Right ventricle myocardium inferior (tissue), 1 donor: ENCODE measurements around the gene ATXN1. TPM values are rescaled to one million over a fixed set of nuclear protein-coding genes. Genes with fewer than 3 reads are reported as not detected.

ENCODE experiments used
- ATAC-seq: fragments of 200-7000 bp; cut with Tn5 transposase; one replicate; pipeline ENCODE4 v1.9.1; 2020; ENCODE audit warnings: mild to moderate bottlenecking, moderate library complexity
- DNase-seq: peaks from one replicate; pipeline ENCODE4 v3.0.0; 2021; ENCODE audit errors: missing footprints
- intact Hi-C: fragments of 100-400 bp; cut with DNase I; formaldehyde crosslinking; loops from one replicate; pipeline ENCODE4 v1.11.0; 2022
- total RNA-seq: library from RNA; stranded (reverse); fragmentation: NEBNext Ultra II Directional; extraction: Animal tissue kit (Norgen Biotek cat#: 25700); gene quantifications from one replicate; pipeline ENCODE4 v1.2.1, GENCODE V29; 2021
- donor health status: DM: no; HTN: yes; CAD: no; lungs with severe emphysema.

The ATXN1 gene
- total RNA-seq, 1 donor from 2014 or later = 42.5 TPM

DNA sequence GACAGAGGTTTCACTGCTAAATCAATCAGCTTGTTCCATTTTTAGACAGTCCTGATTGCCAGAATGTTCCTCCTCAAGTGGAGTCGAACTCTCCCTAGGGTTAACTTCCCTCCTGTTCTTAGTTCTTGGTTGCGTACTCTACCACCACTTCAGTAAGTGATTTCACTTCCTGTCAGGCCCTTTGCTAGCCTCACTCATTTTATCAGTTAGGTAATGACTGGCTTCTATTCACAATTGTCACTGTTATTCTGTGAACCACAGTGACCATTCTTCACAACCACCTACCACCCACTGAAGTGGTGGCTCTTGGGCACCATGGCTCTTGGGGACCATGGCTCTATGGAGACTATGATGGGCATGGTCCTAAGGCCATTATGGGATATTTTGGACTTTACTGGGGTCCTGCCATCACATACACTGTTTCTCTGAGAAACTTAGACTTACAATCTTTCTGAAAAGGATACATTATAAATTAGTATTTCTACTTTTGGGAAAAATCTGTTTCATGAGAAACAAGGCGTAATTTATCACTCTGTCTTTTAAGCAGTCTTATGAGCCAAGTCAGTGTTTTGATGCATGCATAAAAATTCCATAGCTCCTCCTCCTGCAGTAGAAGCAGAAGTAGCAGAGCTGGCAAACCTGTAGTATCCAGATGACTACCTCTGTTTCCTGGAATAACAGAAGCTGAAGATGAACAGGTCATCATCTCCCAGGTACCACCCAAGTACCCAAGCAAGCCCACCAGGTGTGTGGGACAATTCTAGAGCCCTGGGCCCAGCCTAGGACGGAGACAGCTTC is 66.3 kb downstream of the ATXN1 start:
- intact Hi-C loops = no loop called here
- DNase-seq = no peak
- peak; percentile 49 for ATAC-seq

DNA sequence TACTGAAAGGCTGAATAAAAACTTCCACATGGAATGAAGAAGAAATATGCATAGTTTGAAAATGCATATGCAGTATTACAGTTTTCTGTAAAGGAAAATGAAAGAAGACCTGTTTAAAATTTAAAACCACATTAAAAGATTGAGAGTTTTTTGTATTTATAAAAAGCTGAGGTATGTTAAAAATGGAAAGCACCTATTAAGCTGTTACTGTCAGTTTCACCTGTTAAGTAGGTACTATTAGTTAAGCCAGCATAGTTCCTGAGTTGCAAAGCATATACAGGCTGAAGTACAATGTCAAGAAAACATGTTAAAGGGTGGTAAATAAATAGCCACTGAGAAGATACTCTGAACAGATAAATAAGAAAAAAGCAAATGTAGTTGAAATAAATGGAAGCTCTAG is 69.9 kb downstream of the ATXN1 start:
- intact Hi-C loops = no loop called here
- ATAC-seq (no peak), DNase-seq (no peak)

DNA sequence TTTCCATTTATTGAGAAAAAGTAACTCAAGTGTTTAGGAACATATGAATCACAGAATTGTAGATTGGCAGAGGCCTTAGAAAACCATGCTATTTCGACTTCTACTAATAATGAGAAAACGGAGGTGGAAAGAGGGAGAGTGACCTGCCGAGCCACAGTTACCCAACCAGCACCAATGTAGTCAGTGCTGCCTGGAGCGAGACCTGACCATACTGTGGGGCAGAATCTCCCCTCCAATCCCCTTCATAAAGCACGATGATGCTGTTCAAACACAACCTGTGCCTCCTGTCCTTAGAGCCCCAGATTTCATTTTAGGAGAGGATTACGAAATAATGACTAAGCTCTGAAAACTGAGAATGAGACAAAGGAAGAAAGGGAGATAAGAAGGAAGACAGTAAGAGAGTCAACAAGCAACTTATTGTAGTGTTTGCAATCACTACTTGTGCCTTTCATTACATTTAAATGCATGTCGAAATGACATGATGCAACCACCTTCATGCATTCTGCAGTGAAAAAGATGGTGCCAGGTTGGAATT is 70.6 kb downstream of the ATXN1 start:
- ATAC-seq = no peak

DNA sequence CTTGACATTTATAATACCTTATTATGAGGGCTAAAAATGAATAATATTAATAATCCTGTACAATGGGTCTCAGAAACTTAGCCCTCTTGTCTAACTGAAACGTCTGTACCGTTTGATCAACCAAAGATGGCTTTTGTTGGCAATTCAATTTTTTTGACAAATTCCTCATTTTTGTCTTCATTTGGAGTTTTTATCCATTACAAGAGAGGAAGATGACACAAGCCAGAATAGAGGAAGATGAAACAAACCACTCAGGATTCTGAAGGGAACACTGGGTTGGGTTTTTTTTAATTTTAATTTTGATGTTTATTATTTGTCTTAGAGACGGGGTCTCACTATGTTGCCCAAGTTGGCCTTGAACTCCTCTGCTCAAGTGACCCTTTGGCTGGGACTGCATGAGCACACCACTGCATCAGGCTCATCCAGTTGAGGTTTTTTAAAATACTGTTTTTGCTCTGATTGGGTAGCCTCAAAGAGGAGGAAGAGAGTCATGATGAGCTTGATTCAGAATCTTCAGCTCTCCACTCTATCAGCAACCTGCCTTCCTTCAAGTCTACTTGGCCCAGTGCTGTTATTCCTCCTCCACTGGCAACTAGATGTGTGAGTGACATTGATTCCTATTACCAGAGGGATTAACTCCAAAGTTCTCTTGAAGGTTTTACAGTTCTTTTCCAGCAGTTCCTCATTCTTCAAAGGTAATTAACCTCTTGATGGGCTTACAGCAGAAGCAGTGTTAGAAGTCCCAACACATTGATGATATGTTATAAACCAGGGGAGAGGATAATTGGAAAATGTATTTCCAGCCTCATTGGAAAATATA is 71.3 kb downstream of the ATXN1 start:
- ATAC-seq = no peak
- DNase-seq = no peak
- intact Hi-C loops = no loop called here

More for the DNA sequence above, 70.6 kb downstream of the ATXN1 start:
- no peak for DNase-seq
- intact Hi-C loops = no loop called here

DNA sequence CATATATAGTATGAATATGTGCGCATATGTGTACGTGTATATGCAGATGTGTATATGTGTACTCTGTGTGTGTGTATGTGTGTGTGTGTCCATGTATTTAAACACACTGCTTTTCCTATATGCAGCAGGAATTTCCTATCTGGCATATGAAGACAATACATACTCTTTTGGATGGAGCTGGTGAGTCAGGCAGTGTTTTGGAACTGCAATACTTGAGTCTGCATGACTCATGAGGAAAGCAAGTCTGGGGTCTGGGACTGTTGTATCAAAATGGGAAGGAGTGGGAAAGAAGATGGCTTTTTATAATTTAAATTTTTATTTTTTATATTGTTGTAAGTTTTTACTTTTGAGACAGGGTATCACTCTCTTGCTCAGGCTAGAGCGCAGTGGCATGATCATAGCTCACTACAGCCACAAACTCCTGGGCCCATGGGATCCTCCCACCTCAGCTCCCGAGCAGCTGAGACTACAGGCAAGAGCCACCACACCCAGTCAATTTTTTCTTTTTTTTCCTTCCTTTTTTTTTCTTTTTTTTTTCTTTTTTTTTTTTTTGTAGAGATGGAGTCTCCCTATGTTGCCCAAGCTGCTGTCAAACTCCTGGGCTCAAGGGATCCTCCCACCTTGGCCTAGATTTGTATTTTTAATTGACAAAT is 72.2 kb downstream of the ATXN1 start:
- DNase-seq = no peak
- ATAC-seq = no peak
- intact Hi-C loops = no loop called here

DNA sequence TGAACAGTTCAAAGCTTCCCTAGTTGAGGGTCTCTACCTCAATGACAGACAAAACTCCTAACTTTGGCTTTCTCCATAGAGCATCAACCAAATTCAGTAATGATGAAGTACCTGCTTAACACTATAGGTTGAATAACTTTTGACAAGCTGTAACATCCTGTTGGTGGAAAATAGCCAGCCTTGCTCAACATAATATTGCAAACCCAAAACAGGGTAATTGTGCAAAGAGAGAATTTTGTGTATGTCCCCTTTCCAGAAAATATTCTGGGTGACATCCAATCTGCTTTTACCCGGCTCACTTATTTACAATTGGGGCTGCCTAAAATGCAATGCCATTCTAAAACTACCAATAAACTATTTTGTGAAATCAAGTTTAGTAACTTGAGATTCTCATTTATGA is 72.8 kb downstream of the ATXN1 start:
- no peak for DNase-seq
- intact Hi-C loops = no loop called here

DNA sequence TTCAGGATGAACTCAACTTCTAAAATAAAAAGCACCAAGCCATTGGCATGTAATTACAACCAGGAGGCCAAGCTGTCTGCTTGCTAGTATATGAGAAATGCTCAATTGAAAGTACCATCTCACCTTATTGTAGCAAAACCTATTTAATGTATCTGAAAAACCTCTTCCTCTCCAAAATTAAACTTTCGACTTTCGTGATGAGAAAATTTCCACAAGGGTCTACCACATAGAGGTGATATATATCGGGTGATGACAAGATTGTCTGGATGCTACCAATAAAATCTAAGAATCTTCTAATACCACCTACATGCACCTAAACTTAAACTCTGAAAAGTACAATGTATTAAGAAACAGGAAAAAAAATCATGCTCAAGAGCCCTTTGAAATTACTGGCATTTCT is 74.2 kb downstream of the ATXN1 start:
- intact Hi-C loops = no loop called here
- ATAC-seq (no peak), DNase-seq (no peak)

More for the DNA sequence above, 72.8 kb downstream of the ATXN1 start:
- ATAC-seq = no peak

DNA sequence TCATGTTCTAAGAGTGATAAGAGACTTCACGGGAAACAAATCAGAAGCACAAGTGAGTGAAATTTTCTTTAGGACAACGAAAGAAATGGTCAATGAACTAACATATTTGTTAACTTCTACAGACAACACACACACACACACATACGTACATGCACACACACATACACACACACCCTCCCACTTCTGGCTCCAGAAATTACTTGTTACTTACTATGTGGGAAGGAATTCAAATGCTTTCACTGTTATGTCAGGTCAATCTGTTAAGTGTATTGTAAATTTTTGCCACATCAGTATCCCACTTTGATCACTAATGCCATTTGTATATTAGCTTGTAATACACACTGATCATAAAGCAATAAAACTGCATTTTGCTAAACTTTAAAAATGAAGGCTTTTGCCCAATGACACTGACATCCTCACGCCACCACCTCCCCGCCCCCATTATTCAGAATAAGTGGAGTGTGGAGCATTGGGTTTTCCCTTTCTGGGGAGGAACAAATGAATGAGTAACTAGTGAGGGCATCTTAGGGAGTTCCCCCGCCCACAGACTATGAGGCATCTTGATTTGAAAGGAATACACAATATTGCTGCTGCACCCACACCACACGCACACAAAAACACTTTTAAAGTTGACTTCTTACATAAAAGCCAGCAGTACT is 76.2 kb downstream of the ATXN1 start:
- intact Hi-C loops = no loop called here
- ATAC-seq (no peak), DNase-seq (no peak)

DNA sequence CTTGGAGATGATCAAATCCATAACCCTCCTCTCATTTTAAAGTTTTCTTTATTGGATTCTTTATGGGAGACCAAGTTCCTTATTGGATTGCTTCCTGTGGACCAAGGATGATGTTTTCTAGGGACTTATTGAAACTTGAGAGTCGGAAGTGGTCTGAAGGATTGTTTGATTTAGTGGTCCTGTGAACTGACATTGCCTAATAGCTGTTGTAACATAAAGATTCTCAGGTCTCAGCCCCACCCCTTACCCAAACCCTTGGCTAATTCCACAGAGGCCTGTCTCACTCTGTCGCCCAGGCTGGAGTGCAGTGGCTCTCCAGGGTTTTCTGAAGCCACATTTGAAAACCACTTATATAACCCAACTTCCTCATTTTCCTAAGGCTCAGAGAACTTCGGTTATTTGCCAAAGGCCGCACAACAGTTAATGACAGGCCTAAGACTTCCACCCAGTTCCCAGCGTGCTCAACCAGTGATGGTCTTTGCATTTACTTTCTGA is 77.0 kb downstream of the ATXN1 start:
- intact Hi-C loops = no loop called here
- peak; percentile 40 for ATAC-seq
- no peak for DNase-seq

DNA sequence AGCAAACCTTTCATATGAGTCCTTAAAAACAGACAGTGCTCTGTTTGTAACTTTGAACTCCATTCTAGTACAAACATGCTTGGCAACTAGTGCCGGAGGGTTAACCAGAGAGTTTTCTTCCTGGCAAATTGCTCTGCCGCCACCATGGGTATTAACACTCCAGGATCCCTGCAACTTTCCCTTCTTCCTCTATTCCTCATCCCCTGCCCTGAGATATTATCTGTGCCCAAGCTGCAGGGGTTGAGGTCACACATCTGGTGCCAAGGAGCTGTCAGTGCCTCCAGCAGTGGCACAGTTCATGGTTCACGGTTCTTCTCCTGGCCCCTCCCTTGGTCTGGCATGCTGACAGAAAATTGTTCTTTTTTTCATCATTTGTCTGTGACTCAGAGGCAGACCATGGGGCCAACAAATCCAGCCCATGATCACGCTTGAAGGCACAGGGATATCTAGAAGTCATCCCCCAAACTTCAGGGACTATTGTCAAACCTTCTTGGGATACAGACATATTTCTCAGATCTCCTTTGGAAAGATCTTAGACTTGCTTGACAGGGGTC is 77.5 kb downstream of the ATXN1 start:
- ATAC-seq (peak; percentile 71), DNase-seq (no peak)

DNA sequence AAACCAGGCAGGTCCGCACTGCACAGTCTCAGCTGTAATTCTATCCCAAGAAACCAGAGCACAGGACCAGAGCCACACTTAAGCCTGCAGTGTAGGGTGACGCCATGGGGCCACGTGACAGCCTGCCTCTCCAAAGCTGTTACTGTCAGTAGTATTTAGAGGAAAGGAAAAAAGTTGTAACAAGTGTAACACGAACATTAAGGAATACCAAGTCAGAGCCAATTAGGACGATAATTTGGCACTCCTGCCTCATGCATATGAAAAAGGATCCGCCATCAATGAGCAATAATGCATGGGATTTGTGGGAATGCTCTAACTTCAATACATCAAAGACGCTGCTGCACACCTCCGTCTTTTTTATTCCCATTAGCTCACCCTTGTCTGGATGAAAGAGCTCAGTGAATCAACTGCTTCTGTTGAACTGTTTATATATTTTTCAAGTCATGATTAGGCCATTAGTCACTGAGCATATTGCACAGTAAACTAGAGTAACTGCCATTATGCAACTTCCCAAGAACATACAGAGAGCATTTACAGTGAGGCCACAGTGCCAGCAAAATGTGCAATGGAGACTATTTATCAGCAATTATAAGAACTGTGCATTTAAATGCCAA is 79.9 kb downstream of the ATXN1 start:
- no peak for DNase-seq
- intact Hi-C loops = no loop called here
- no peak for ATAC-seq

More for the DNA sequence above, 77.5 kb downstream of the ATXN1 start:
- intact Hi-C loops = no loop called here

DNA sequence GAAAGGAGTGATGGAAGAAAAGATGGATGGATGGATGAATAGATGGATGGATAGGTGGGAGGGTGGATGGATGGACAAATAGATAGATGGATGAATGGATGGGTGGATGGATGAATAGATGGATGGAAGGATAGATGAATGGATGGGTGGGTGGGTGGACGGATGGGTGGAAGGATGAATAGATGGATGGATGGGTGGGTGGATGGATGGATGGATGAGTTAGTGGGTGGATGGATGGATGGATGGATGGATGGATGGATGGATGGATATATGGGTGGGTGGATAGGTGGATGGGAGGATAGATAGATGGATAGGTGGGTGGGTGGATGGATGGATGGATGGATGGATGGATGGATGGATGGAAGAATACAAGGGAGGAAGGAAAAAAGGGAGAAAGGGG is 82.2 kb downstream of the ATXN1 start:
- DNase-seq = no peak
- intact Hi-C loops = no loop called here
- ATAC-seq = no peak

DNA sequence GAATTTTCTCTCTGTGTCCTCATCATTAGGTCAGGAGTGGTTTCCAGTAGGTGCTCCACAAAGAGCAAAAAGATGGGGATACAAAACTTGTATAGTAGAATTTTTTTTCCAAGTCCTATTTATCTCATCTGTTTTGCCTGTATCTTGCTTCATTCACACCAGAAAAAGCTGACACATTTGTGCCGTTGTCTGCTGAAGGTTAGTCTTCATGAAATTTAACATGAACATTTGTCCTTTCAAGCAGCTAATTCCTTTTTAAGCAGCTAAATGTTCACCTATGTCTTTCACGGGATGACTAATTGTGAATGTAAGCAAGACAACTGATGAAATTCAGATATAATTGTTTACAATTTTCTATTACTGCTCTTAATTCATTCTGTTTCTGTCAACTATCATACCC is 83.8 kb downstream of the ATXN1 start:
- DNase-seq = no peak
- intact Hi-C loops = no loop called here
- ATAC-seq = no peak

DNA sequence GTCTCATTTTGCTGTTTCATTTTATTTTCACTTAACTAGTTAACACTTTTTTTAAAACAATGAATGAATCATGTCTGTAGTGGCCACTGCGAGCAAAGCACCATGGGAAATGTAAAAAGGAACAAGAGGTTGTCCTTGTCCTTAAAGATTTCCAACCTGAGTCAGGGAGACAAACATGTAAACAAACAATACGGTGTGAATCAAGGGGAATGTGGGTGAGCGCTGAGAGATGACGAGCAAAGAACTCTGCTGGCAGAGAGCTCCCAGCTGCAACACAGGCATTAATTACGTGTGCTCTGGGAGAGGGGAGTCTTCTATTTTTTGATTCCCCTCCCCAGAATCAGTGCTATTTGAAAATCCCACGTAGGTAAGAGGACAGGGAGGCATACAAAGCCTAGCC is 84.3 kb downstream of the ATXN1 start:
- ATAC-seq (peak; percentile 60), DNase-seq (no peak)
- intact Hi-C loops = no loop called here

DNA sequence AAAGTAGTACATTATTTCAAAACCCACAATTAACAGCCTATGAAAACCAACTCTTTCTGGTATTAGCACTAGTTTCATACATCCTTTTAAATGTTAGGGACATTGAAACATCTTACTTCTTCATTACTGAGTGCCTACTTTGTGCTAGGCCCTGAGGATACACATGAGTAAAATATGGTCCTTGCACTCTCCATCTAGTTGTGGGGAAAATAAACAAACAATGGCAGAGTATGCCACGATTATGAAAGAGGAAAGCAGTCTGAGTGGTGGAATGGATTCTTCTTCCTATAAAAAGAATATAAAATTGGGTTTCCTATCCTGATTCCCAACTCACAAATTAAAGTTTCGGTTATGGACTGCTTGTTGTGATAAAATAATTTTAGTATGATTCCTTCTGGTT is 84.9 kb downstream of the ATXN1 start:
- DNase-seq = no peak

DNA sequence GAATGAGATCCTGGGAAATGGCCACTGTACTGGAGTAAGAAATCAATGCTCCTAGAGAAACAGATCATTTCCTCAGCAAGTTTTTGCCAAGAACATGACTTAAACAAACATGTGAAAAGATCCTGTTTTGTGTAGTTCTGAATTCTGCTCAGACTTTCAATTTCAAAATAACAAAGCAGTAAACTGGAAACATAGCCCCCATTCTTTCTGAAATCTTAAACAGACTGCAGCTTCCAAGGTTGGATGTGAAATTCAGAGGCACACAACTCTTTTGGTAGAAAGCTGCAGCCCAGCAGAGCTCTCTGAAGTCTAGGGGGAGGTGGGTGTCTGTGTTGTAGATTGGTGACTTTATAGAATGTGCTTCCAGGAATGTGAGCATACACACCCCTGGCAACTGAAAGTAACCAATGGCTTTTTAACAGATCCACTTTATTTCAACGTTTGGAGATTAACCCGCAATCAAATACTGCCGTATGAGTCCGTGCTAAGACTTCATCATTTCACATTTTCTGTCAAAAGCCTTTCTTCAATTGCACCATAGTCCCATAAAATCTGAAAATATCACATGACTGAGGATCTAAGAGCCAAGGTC is 86.4 kb downstream of the ATXN1 start:
- intact Hi-C loops = loop anchor here (5.0 kb wide), 1 partner anchor 82 kb away; no protein-coding TSS in a partner anchor
- DNase-seq (no peak), ATAC-seq (no peak)

More for the DNA sequence above, 84.9 kb downstream of the ATXN1 start:
- intact Hi-C loops = no loop called here
- ATAC-seq = no peak

DNA sequence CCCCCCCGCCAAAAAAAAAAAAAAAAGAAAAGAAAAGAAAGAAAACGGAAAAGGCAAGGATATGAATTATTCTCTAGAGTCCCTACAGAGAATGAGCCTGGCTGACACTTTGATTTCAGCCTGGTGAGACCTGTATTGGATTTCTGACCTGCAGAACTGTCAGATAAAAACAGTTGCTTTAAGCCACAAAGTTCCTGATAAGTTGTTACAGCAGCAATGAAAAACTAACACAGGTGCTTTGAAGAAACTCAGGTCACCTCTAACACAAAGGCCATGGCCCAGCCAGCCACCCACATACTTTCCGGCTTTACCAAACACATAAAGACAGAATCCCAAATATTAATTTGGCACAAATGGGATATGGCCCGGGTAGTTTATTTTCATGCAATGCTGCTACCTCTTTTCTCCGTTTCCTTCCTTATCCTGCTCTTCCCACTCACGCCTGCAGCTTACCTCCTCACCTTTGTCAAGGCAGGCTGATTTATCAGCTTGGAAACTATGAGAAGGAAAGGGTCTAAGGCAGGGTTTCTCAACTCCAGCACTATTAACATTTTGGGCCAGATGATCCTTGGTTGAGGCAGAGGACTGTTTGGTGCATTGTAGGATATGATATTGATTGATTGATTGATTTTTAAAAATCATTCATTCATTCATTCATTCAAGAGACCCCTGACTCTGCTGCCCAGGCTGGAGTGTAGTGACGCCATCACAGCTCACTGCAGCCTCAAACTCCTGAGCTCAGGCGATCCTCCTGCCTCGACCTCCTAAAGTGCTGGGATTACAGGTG is 88.1 kb downstream of the ATXN1 start:
- intact Hi-C loops = loop anchor here (5.0 kb wide), 1 partner anchor 84 kb away; no protein-coding TSS in a partner anchor

More for the DNA sequence above, 88.1 kb downstream of the ATXN1 start:
- no peak for ATAC-seq
- DNase-seq = no peak
